BJ (cell line): Measurements from ENCODE around the gene ADGRV1. TPM values are rescaled to one million over a fixed set of nuclear protein-coding genes. Genes with fewer than 3 reads are reported as not detected.

Source experiments
- CTCF ChIA-PET: fragments of 350-600 bp; formaldehyde crosslinking; extraction: SDS; loops from one replicate; lab custom pipeline; 2021; ENCODE audit warnings: antibody characterized with exemption, inconsistent platforms; lab: Yijun Ruan, JAX
- POLR2A ChIA-PET: fragments of 300-600 bp; sonication (Branson Sonifier 250); formaldehyde crosslinking; extraction: SDS; loops from one replicate; lab custom pipeline; 2021; ENCODE audit warnings: antibody characterized with exemption; lab: Charles Lee
- DNase-seq: peaks from one replicate; pipeline ENCODE4 v3.0.0-alpha.2; 2011; ENCODE audit warnings: low read depth
- H3K27me3 ChIP-seq: 2 replicates; pipeline ENCODE4 v1.6.0; 2011; ENCODE audit warnings: low read length; ENCODE audit not compliant: control insufficient read depth, insufficient read depth
- H3K36me3 ChIP-seq: 2 replicates; pipeline ENCODE4 v1.5.1; 2011; ENCODE audit warnings: low read length; ENCODE audit not compliant: control insufficient read depth, insufficient read depth
- H3K4me3 ChIP-seq: 2 replicates; pipeline ENCODE4 v1.5.1; 2011; ENCODE audit warnings: low read depth, mild to moderate bottlenecking, control low read depth, low read length
- polyA plus RNA-seq: library from polyadenylated mRNA; depleted of rRNA; stranded (reverse); fragments of >200 nt; gene quantifications from 2 replicates; pipeline ENCODE4 v1.2.3, GENCODE V29; 2011
- TF ChIP-seq, protein P1 (sequence below): IDR thresholded peaks from 2 replicates; pipeline ENCODE4 v1.5.1; 2011; ENCODE audit warnings: low read depth, mild to moderate bottlenecking, control low read depth, inconsistent platforms, low read length, moderate library complexity; ENCODE audit not compliant: insufficient read depth

The ADGRV1 gene
- polyA plus RNA-seq, 1 experiment: 0.15 TPM

GRCh38 chr5:90557871-90558270 lies 726 bp upstream of the ADGRV1 start:
- TF ChIP-seq, protein P1, sequence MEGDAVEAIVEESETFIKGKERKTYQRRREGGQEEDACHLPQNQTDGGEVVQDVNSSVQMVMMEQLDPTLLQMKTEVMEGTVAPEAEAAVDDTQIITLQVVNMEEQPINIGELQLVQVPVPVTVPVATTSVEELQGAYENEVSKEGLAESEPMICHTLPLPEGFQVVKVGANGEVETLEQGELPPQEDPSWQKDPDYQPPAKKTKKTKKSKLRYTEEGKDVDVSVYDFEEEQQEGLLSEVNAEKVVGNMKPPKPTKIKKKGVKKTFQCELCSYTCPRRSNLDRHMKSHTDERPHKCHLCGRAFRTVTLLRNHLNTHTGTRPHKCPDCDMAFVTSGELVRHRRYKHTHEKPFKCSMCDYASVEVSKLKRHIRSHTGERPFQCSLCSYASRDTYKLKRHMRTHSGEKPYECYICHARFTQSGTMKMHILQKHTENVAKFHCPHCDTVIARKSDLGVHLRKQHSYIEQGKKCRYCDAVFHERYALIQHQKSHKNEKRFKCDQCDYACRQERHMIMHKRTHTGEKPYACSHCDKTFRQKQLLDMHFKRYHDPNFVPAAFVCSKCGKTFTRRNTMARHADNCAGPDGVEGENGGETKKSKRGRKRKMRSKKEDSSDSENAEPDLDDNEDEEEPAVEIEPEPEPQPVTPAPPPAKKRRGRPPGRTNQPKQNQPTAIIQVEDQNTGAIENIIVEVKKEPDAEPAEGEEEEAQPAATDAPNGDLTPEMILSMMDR: no peak
- Histone ChIP-seq H3K4me3 (no peak overlapping the region), H3K27me3 (peaks cover 13% of the 10 kb centered on the region), H3K36me3 (no peaks in the 10 kb centered on the region)
- ChIA-PET CTCF (no interaction called here), POLR2A (no interaction called here)
- DNase-seq: no peak

GRCh38 chr5:90560771-90561170 lies 2.2 kb downstream of the ADGRV1 start:
- CTCF ChIA-PET: no interaction called here

DNA sequence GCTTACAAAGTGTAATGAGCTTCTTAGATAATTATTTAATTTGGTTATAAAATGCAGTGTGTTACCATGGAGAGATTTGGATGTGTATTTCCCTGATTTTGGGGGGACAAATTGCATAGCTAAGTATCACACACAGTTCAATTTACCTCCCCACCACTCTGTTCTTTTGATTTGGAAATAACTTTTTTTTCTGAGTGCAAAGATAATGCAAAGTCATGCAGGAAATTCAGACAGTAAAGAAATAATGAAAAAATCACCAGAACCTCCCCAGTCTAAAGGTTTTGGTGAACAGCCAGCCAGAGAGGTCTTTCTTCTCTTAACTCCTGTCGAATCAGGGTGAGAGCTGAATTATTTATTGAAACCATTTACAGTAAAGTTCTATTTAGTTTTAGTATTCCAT lies 3.2 kb downstream of the ADGRV1 start:
- CTCF ChIA-PET: no interaction called here
- TF ChIP-seq, protein P1: no peak

More at GRCh38 chr5:90560771-90561170, 2.2 kb downstream of the ADGRV1 start:
- no peaks in the 10 kb centered on the region for H3K36me3 ChIP-seq
- peaks cover 15% of the 10 kb centered on the region for H3K27me3 ChIP-seq
- DNase-seq: no peak
- POLR2A ChIA-PET: no interaction called here
- H3K4me3 ChIP-seq: no peak overlapping the region
- TF ChIP-seq, protein P1: no peak

DNA sequence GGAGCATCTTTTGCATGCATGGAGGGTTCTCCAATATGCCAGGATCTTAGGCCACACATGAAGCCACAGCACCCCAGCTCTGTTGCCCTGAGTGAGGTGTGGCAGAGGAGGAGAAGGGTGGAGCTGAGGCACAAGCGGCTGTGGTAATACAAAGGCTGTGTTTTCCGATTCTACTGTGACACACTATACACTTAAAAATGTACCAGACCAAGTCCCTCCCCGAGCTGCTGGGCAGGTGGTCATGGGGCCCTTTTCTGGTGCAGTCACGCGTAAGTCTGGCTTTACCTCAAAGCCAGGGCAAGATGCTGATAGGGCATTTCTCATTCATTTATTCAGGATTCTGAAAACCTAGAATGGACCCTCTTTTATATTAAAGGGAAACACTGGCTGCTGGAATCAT lies 3.7 kb downstream of the ADGRV1 start:
- CTCF ChIA-PET: no interaction called here
- H3K27me3 ChIP-seq: peaks cover 11% of the 10 kb centered on the region
- no peak for DNase-seq
- H3K4me3 ChIP-seq: no peak overlapping the region
- H3K36me3 ChIP-seq: no peaks in the 10 kb centered on the region
- POLR2A ChIA-PET: no interaction called here
- TF ChIP-seq, protein P1: no peak

More for the DNA sequence above, 3.2 kb downstream of the ADGRV1 start:
- POLR2A ChIA-PET: no interaction called here
- DNase-seq: no peak
- Histone ChIP-seq H3K36me3 (no peaks in the 10 kb centered on the region), H3K4me3 (no peak overlapping the region), H3K27me3 (peaks cover 12% of the 10 kb centered on the region)

- Histone ChIP-seq H3K36me3 (no peaks in the 10 kb centered on the region), H3K4me3 (no peak overlapping the region), H3K27me3 (peaks cover 9% of the 10 kb centered on the region)
- CTCF ChIA-PET: no interaction called here
- TF ChIP-seq, protein P1: no peak
- POLR2A ChIA-PET: no interaction called here
- DNase-seq: no peak
Observed at GRCh38 chr5:90563108-90563507, 4.5 kb downstream of the ADGRV1 start.
